Aorta (tissue), 5 donors: ENCODE data around the gene DHX57. TPM values are rescaled to one million over a fixed set of nuclear protein-coding genes. Genes with fewer than 3 reads are reported as not detected.
"Not testable (repeated sequence)": the region's sequence is repeated elsewhere in the genome, so short reads cannot be mapped to it uniquely, and the experiment has no call there.

Source experiments
- ATAC-seq: fragments of 200-7000 bp; cut with Tn5 transposase; one replicate; pipeline ENCODE4 v1.9.1; 2022; ENCODE audit warnings: moderate library complexity; ENCODE audit not compliant: low FRiP score
- DNase-seq, 2 donors: peaks; one replicate each; pipeline ENCODE4 v3.0.0-alpha.2; 2020
- H3K27ac ChIP-seq, 2 donors: one replicate each; pipeline ENCODE4 v1.5.1; 2013; ENCODE audit warnings: low read length in 2 of 2, mild to moderate bottlenecking in 2 of 2, moderate library complexity in 2 of 2, control low read depth in 1 of 2, inconsistent platforms in 1 of 2, low read depth in 1 of 2
- H3K27me3 ChIP-seq, 2 donors: one replicate each; pipeline ENCODE4 v1.6.1; 2013; ENCODE audit warnings: control low read depth in 1 of 2, low read length in 1 of 2, mild to moderate bottlenecking in 1 of 2, moderate library complexity in 1 of 2; ENCODE audit not compliant: insufficient read depth in 2 of 2, control insufficient read depth in 1 of 2
- H3K36me3 ChIP-seq, 2 donors: one replicate each; pipeline ENCODE4 v1.6.1; 2013; ENCODE audit warnings: control low read depth in 1 of 2, low read length in 1 of 2, mild to moderate bottlenecking in 1 of 2; ENCODE audit not compliant: insufficient read depth in 2 of 2, control insufficient read depth in 1 of 2
- H3K4me1 ChIP-seq, 2 donors: one replicate each; pipeline ENCODE4 v1.6.1; 2013; ENCODE audit warnings: low read length in 2 of 2, control low read depth in 1 of 2, mild to moderate bottlenecking in 1 of 2, moderate library complexity in 1 of 2; ENCODE audit not compliant: insufficient read depth in 2 of 2, control insufficient read depth in 1 of 2
- H3K4me3 ChIP-seq, 2 donors: one replicate each; pipeline ENCODE4 v1.5.1; 2013; ENCODE audit warnings: low read length in 2 of 2, control low read depth in 1 of 2, mild to moderate bottlenecking in 1 of 2
- H3K9me3 ChIP-seq: one replicate; pipeline ENCODE4 v1.6.1; 2013; ENCODE audit warnings: mild to moderate bottlenecking, low read length; ENCODE audit not compliant: control insufficient read depth
- WGBS, 2 donors: extraction: QIAGEN DNeasy Blood & Tissue Kit; methylation state at CpG; one replicate each; pipeline ENCODE4 v1.1.7; 2013; 5-methylcytosine and 5-hydroxymethylcytosine counted together
- intact Hi-C, 2 donors: fragments of 100-400 bp; cut with DNase I; formaldehyde crosslinking; loops; one replicate each; pipeline versions ENCODE4 v1.14.2 to v1.15.0; 2022
- polyA plus RNA-seq, 2 donors: library from polyadenylated mRNA; stranded (reverse); fragments of 200-250 nt; gene quantifications; one replicate each; pipeline ENCODE4 v1.2.3, GENCODE V29; 2013
- total RNA-seq, 2 donors: library from RNA; stranded (reverse); fragmentation: NEBNext Ultra II Directional; extraction: Animal tissue kit (Norgen Biotek cat#: 25700); gene quantifications; one replicate each; pipeline ENCODE4 v1.2.1, GENCODE V29; 2021
- donor health status: healthy with polysubstance abuse.
- donor health status: Bipolar disorder and iron deficiency.
- donor health status: DM: no; HTN: no; CAD: no.
- donor health status: DM: no; HTN: no; CAD: no.
- donor health status: DM: yes; HTN: yes; CAD: no.

DHX57 gene
- total and polyA plus RNA-seq, 4 donors, result 2.5 to 19.6 (median 15.6) TPM

GRCh38 chr2:38797250-38797676 lies 78.5 kb downstream of the DHX57 start:
- H3K4me3 ChIP-seq, result no peak overlapping the region
- H3K27me3 ChIP-seq, result no peaks in the 10 kb centered on the region
- DNase-seq (no peak), ATAC-seq (no peak)
- 60 to 65% methylated on average over 10 of the region's 10 CpGs for WGBS, 2 donors
- H3K36me3 ChIP-seq, result peaks cover 0 to 1% of the 10 kb centered on the region in 2 donors
- no peaks in the 10 kb centered on the region for H3K4me1 ChIP-seq
- H3K9me3 ChIP-seq, result no peaks in the 10 kb centered on the region
- H3K27ac ChIP-seq, result no peak overlapping the region
- intact Hi-C loops, result no loop called here

DNA sequence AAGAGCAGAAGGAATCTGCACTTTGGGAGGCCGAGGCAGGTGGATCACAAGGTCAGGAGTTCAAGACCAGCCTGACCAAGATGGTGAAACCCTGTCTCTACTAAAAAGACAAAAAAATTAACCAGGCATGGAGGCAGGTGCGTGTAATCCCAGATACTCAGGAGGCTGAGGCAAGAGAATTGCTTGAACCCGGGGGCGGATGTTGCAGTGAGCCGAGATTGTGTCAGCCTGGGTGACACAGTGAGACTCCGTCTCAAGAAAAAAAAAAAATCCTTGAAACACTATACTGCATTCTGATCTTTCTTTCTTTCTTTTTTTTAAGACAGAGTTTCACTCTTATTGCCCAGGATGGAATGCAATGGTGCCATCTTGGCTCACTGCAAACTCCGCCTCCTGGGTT lies 80.7 kb downstream of the DHX57 start:
- H3K27me3 ChIP-seq, H3K36me3 ChIP-seq, H3K4me3 ChIP-seq, DNase-seq, H3K9me3 ChIP-seq, intact Hi-C loops, ATAC-seq, H3K27ac ChIP-seq, H3K4me1 ChIP-seq: not testable (repeated sequence)
- WGBS, 2 donors, result 92% methylated on average over 7 of the region's 7 CpGs

DNA sequence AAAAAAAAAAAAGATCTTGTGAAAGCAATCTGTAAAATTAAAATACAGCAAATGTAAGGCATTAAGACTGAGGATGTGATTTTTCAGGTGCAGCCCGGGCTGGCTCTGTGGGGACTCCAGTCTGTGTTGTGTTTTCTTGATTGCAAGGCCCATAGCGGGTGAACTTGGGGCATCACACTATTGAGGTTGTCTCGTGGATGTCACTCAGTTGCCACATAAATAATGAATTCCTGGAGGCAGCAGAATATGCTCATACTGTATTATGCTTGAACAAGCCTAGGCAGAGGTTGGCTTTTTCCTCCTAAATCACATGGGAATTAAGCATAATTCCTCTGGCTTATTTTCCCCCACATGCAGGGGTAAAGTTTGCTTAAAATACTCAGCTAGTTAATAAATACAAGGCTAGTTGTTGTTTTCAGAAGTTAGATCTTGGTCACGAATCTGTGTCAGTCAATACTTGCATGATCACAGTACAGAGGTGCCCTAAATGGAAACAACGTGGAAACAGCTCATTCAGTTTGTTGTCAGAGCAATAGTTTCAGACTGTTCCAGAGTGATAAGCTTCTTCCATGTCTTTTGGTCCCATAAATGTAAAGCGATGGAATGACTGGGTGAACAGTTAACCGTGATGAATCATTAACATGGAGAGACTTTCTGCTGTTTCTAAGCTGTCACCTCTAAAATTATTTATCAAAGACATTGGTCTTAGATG lies 81.3 kb downstream of the DHX57 start:
- intact Hi-C loops, result no loop called here
- no peak for DNase-seq
- WGBS, 2 donors, result 51% methylated on average over 7 of the region's 7 CpGs
- no peaks in the 10 kb centered on the region for H3K9me3 ChIP-seq
- ATAC-seq, result no peak
- H3K27ac ChIP-seq, result no peak overlapping the region
- H3K4me1 ChIP-seq, result no peaks in the 10 kb centered on the region
- H3K4me3 ChIP-seq, result no peak overlapping the region
- H3K27me3 ChIP-seq, result no peaks in the 10 kb centered on the region
- H3K36me3 ChIP-seq, result peaks cover 0 to 1% of the 10 kb centered on the region in 2 donors

DNA sequence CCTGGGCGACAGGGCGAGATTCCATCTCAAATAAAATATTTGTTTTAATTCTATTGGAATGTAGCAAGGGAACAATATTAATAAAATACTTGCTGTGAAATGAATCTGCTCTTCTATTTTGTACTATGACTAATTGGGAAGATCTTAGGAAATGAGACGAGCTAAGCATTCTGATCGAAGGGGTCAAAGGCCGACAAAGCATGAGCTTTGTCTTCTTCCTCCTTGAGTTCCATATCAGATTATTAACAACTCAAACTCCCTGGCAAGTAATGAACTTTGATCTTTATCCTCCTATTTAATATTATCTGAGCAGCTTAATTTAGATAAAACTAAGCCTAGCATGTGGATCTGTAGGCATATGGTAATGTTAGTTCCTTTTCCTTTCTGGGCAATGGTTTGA lies 82.2 kb downstream of the DHX57 start:
- no peaks in the 10 kb centered on the region for H3K4me1 ChIP-seq
- H3K36me3 ChIP-seq, result peaks cover 0 to 1% of the 10 kb centered on the region in 2 donors
- no peaks in the 10 kb centered on the region for H3K27me3 ChIP-seq
- DNase-seq, result no peak
- ATAC-seq, result no peak
- WGBS, 2 donors, result 92 to 95% methylated on average over 5 of the region's 5 CpGs
- intact Hi-C loops, result no loop called here
- H3K9me3 ChIP-seq, result no peaks in the 10 kb centered on the region
- H3K4me3 ChIP-seq, result no peak overlapping the region
- H3K27ac ChIP-seq, result no peak overlapping the region

DNA sequence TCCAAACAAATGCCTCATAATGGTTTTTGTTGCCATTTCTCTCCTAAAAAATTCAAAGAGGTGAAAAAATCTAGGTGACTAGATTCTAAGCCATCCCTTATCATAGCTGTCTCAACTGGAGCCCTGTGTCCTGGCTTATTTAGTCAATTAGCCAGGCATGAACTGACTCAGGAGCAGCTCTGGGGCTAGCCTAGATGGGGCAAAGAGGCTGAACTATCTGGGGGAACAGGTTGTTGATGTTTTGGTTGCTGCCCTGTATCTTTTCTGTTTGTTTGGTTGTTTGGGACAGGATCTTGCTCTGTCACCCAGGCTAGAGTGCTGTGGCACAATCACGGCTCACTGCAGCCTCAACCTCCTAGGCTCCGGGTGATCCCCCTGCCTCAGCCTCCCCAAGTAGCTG lies 83.0 kb downstream of the DHX57 start:
- Histone ChIP-seq H3K4me1 (no peaks in the 10 kb centered on the region), H3K9me3 (no peaks in the 10 kb centered on the region), H3K36me3 (no peaks in the 10 kb centered on the region), H3K4me3 (no peak overlapping the region), H3K27ac (no peak overlapping the region), H3K27me3 (no peaks in the 10 kb centered on the region)
- WGBS, 2 donors, result 47 to 49% methylated on average over 2 of the region's 2 CpGs
- no peak for ATAC-seq
- no peak for DNase-seq
- intact Hi-C loops, result no loop called here

DNA sequence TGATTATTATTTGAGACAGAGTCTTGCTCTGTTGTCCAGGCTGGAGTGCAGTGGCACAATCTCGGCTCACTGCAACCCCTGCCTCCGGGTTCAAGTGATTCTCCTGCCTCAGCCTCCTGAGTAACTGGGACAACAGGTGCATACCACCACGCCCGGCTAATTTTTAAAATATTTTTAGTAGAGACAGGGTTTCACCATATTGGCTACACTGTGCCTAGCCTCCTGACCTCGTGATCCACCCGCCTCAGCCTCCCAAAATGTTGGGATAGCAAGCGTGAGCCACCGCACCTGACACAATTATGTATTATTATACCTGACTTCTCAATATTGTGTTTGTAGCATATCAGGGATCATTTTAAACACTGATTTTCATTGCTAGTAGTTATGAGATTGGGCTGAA lies 83.4 kb downstream of the DHX57 start:
- intact Hi-C loops, H3K27me3 ChIP-seq, H3K4me3 ChIP-seq, H3K4me1 ChIP-seq, DNase-seq, H3K36me3 ChIP-seq, H3K9me3 ChIP-seq, ATAC-seq, H3K27ac ChIP-seq: not testable (repeated sequence)
- 94 to 95% methylated on average over 8 of the region's 8 CpGs for WGBS, 2 donors

DNA sequence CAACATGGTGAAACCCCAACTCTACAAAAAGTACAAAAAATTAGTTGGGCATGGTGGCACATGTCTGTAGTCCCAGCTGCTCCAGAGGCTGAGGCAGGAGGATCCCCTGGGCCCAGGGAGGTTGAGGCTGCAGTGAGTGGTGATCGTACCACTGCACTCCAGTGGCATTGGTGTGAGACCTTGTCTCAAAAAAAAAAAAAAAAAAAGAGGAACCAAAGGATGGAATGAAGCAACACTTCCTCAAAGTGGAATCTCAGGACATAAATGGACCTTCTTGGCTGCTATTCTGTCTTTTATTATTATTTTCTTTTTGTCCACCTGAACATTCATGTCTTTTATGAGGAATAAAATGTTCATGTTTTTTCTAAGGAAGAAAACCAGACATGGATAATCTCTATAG lies 84.0 kb downstream of the DHX57 start:
- no peak for ATAC-seq
- H3K27me3 ChIP-seq, result no peaks in the 10 kb centered on the region
- DNase-seq, result no peak
- H3K9me3 ChIP-seq, result no peaks in the 10 kb centered on the region
- intact Hi-C loops, result no loop called here
- H3K4me3 ChIP-seq, result no peak overlapping the region
- 92 to 97% methylated on average over 1 of the region's 1 CpG for WGBS, 2 donors
- no peaks in the 10 kb centered on the region for H3K36me3 ChIP-seq
- H3K4me1 ChIP-seq, result no peaks in the 10 kb centered on the region
- H3K27ac ChIP-seq, result no peak overlapping the region

- Histone ChIP-seq H3K4me3 (no peak overlapping the region), H3K9me3 (no peaks in the 10 kb centered on the region), H3K27ac (no peak overlapping the region), H3K27me3 (no peaks in the 10 kb centered on the region), H3K4me1 (no peaks in the 10 kb centered on the region), H3K36me3 (no peaks in the 10 kb centered on the region)
- intact Hi-C loops, result no loop called here
- DNase-seq, result no peak
- no peak for ATAC-seq
- 85 to 89% methylated on average over 14 of the region's 14 CpGs for WGBS, 2 donors
Measured at GRCh38 chr2:38789691-38790090, 86.0 kb downstream of the DHX57 start.

GRCh38 chr2:38788306-38788705 lies 87.4 kb downstream of the DHX57 start:
- Histone ChIP-seq H3K4me1 (no peaks in the 10 kb centered on the region), H3K4me3 (no peak overlapping the region), H3K27ac (no peak overlapping the region), H3K36me3 (no peaks in the 10 kb centered on the region), H3K9me3 (no peaks in the 10 kb centered on the region), H3K27me3 (no peaks in the 10 kb centered on the region)
- WGBS, 2 donors, result 89 to 93% methylated on average over 6 of the region's 6 CpGs
- intact Hi-C loops, result no loop called here
- DNase-seq, result no peak
- ATAC-seq, result no peak
